NOMO-1 treated with dmso at 0.1 percent for 144 hours (cell line): ENCODE data around the gene ITPR2.
"Not testable (repeated sequence)": the region's sequence is repeated elsewhere in the genome, so short reads cannot be mapped to it uniquely, and the experiment has no call there.

Experiments used
- DNase-seq: peaks from one replicate; lab custom pipeline; 2025; ENCODE audit not compliant: unreplicated experiment; lab: John Stamatoyannopoulos, UW

ITPR2 gene

GRCh38 chr12:26767116-26767515, 65.9 kb downstream of the ITPR2 start:
- DNase-seq = no peak

- no peak for DNase-seq
Observed at GRCh38 chr12:26762186-26762585, 70.8 kb downstream of the ITPR2 start.

GRCh38 chr12:26761775-26762174, 71.2 kb downstream of the ITPR2 start:
- no peak for DNase-seq

- DNase-seq = no peak
Observed at GRCh38 chr12:26760657-26761293, 72.2 kb downstream of the ITPR2 start.

- not testable (repeated sequence) for DNase-seq
Observed at GRCh38 chr12:26755362-26755761, 77.6 kb downstream of the ITPR2 start.

GRCh38 chr12:26754148-26754547, 78.8 kb downstream of the ITPR2 start:
- no peak for DNase-seq

- DNase-seq = no peak
Observed at GRCh38 chr12:26751179-26751578, 81.8 kb downstream of the ITPR2 start.

- no peak for DNase-seq
Observed at GRCh38 chr12:26750531-26751175, 82.3 kb downstream of the ITPR2 start.

- no peak for DNase-seq
Observed at GRCh38 chr12:26749781-26750180, 83.2 kb downstream of the ITPR2 start.

GRCh38 chr12:26748741-26749431, 84.1 kb downstream of the ITPR2 start:
- no peak for DNase-seq

- no peak for DNase-seq
Observed at GRCh38 chr12:26748412-26748740, 84.6 kb downstream of the ITPR2 start.

- DNase-seq = no peak
Observed at GRCh38 chr12:26746121-26746714, 86.8 kb downstream of the ITPR2 start.

GRCh38 chr12:26744697-26745440, 88.1 kb downstream of the ITPR2 start:
- DNase-seq = no peak

- no peak for DNase-seq
Observed at GRCh38 chr12:26744042-26744626, 88.9 kb downstream of the ITPR2 start.

- no peak for DNase-seq
Observed at GRCh38 chr12:26741584-26742227, 91.3 kb downstream of the ITPR2 start.

GRCh38 chr12:26740991-26741390, 92.0 kb downstream of the ITPR2 start:
- DNase-seq = no peak

GRCh38 chr12:26740348-26740747, 92.6 kb downstream of the ITPR2 start:
- DNase-seq = no peak

GRCh38 chr12:26737487-26738030, 95.4 kb downstream of the ITPR2 start:
- no peak for DNase-seq

GRCh38 chr12:26736563-26737486, 96.2 kb downstream of the ITPR2 start:
- DNase-seq = no peak
